Sigmoid colon (tissue), 7 donors: ENCODE measurements around the gene RRP1B. TPM values are rescaled to one million over a fixed set of nuclear protein-coding genes. Genes with fewer than 3 reads are reported as not detected.

ENCODE experiments used
- DNase-seq: peaks from one replicate; pipeline ENCODE4 v3.0.0-alpha.2; 2019
- H3K27ac ChIP-seq, 4 donors: fragments of 200-600 bp; sonication (generic); one replicate each; pipeline ENCODE4 v1.5.1; 2016 to 2019; ENCODE audit warnings: mild to moderate bottlenecking in 1 of 4
- H3K27me3 ChIP-seq, 3 donors: fragments of 200-600 bp; sonication (generic); one replicate each; pipeline ENCODE4 v1.5.1; 2019; ENCODE audit warnings: mild to moderate bottlenecking in 1 of 3
- H3K36me3 ChIP-seq, 4 donors: fragments of 200-600 bp; sonication (generic); one replicate each; pipeline ENCODE4 v1.5.1; 2016 to 2019
- H3K4me1 ChIP-seq, 4 donors: fragments of 200-600 bp; sonication (generic); one replicate each; pipeline ENCODE4 v1.5.1; 2017 to 2019
- H3K4me3 ChIP-seq, 4 donors: fragments of 200-600 bp; sonication (generic); one replicate each; pipeline ENCODE4 v1.5.1; 2017 to 2019; ENCODE audit warnings: mild to moderate bottlenecking in 2 of 4, moderate library complexity in 1 of 4
- H3K9me3 ChIP-seq, 4 donors: fragments of 200-600 bp in 3 of 4; sonication (generic) in 3 of 4; one replicate each; pipeline versions ENCODE4 v1.5.1 to v1.6.1; 2013 to 2019
- EP300 ChIP-seq, 4 donors: sonication (generic); formaldehyde crosslinking; IDR thresholded peaks; one replicate each; pipeline ENCODE4 v1.6.1; 2017; ENCODE audit warnings: antibody characterized with exemption in 4 of 4
- POLR2A ChIP-seq, 2 donors: fragments of 450-650 bp; IDR thresholded peaks; one replicate each; pipeline ENCODE4 v1.6.1; 2016; ENCODE audit warnings: antibody characterized with exemption in 2 of 2, mild to moderate bottlenecking in 2 of 2, moderate library complexity in 2 of 2
- POLR2AphosphoS5 ChIP-seq, 4 donors: sonication (generic); formaldehyde crosslinking; IDR thresholded peaks; one replicate each; pipeline ENCODE4 v1.6.1; 2017; ENCODE audit warnings: antibody characterized with exemption in 4 of 4
- WGBS, 2 donors: extraction: QIAGEN DNeasy Blood & Tissue Kit; methylation state at CpG; one replicate each; pipeline ENCODE4 v1.1.7; 2013; 5-methylcytosine and 5-hydroxymethylcytosine counted together
- intact Hi-C: fragments of 100-400 bp; cut with DNase I; formaldehyde crosslinking; loops from one replicate; pipeline ENCODE4 v1.15.1; 2023
- polyA plus RNA-seq, 3 donors: library from polyadenylated mRNA; stranded (reverse); fragments of 200-250 nt; gene quantifications; one replicate each; pipeline ENCODE4 v1.2.3, GENCODE V29; 2013
- small RNA-seq, 3 donors: library from RNA; depleted of rRNA; stranded (forward); fragments of <200 nt; gene quantifications; one replicate each; pipeline ENCODE3, GENCODE V24; 2016
- total RNA-seq, 4 donors: library from RNA; depleted of rRNA; stranded (reverse); fragments of >200 nt; gene quantifications; one replicate each; pipeline ENCODE4 v1.1.0, GENCODE V29; 2016
- TF ChIP-seq, protein P1 (sequence below), 4 experiments: fragments of 450-650 bp in 3 of 4; fragments of 200-600 bp in 1 of 4; IDR thresholded peaks; one replicate each; pipeline ENCODE4 v1.5.1; 2016 to 2019; ENCODE audit warnings: antibody characterized with exemption in 4 of 4, mild to moderate bottlenecking in 3 of 4, moderate library complexity in 2 of 4
- donor health status: healthy with polysubstance abuse.
- donor health status: Bipolar disorder and iron deficiency.
- donor health status: healthy.

Gene RRP1B
- total and polyA plus RNA-seq, 7 donors, result 3.5 to 20.5 (median 15.2) TPM

DNA sequence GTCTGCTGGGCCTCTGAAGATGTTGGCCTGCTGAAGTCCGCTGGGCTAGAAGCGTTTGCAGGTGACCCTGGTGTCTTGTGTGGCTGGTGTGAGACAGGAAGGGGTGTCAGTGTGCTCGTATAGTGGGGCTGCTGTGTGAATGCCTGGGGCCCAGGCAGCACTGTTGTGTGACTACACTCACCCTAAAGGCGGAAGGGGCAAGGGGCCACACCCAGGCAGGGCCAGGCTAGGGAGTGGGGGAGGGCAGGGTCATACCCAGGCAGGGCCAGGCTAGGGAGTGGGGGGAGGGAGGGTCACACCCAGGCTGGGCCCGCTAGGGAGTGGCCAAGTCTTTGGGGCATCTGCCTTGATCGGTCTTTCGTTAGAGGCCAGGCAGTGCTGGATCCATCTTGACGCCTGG lies 84.6 kb downstream of the RRP1B start:
- TF ChIP-seq POLR2A (IDR thresholded peaks at IDR 0.05) (no peak), POLR2AphosphoS5 (IDR thresholded peaks at IDR 0.05) (no peak), EP300 (IDR thresholded peaks at IDR 0.05) (no peak)
- TF ChIP-seq, protein P1, sequence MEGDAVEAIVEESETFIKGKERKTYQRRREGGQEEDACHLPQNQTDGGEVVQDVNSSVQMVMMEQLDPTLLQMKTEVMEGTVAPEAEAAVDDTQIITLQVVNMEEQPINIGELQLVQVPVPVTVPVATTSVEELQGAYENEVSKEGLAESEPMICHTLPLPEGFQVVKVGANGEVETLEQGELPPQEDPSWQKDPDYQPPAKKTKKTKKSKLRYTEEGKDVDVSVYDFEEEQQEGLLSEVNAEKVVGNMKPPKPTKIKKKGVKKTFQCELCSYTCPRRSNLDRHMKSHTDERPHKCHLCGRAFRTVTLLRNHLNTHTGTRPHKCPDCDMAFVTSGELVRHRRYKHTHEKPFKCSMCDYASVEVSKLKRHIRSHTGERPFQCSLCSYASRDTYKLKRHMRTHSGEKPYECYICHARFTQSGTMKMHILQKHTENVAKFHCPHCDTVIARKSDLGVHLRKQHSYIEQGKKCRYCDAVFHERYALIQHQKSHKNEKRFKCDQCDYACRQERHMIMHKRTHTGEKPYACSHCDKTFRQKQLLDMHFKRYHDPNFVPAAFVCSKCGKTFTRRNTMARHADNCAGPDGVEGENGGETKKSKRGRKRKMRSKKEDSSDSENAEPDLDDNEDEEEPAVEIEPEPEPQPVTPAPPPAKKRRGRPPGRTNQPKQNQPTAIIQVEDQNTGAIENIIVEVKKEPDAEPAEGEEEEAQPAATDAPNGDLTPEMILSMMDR (IDR thresholded peaks at IDR 0.05), result no peak
- intact Hi-C loops, result no loop called here
- no peaks in the 10 kb centered on the region for H3K9me3 ChIP-seq
- H3K36me3 ChIP-seq, result peaks cover 7 to 63% (median 13%) of the 10 kb centered on the region in 4 donors
- no peaks in the 10 kb centered on the region for H3K27me3 ChIP-seq
- WGBS, 2 donors, result 90 to 93% methylated on average over 8 of the region's 8 CpGs
- no peak overlapping the region for H3K4me3 ChIP-seq
- no peak overlapping the region for H3K27ac ChIP-seq
- peaks cover 0 to 4% (median 0%) of the 10 kb centered on the region in 4 donors for H3K4me1 ChIP-seq
- DNase-seq, result no peak

DNA sequence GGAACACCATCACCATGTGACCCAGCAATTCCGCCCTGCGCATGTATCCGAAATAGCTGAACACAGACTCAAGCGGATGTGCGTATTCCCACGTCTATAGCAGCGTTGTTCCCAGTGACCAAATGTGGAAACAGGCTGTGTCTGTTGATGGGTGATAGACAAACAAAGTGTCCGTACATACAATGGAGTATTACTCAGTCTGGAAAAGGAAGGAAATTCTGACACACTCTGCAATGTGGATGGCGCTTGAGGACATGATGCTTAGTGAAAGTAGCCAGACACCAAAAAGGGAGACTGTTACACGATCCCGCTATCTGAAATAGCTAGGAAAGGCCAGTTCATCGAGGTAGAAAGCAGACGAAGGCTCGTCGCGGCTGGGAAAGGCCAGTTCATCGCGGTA lies 85.4 kb downstream of the RRP1B start:
- Histone ChIP-seq H3K4me1 (peaks cover 0 to 4% (median 0%) of the 10 kb centered on the region in 4 donors), H3K27me3 (no peaks in the 10 kb centered on the region), H3K4me3 (no peak overlapping the region), H3K36me3 (peaks cover 7 to 71% (median 15%) of the 10 kb centered on the region in 4 donors), H3K27ac (no peak overlapping the region), H3K9me3 (no peaks in the 10 kb centered on the region)
- 97% methylated on average over 18 of the region's 18 CpGs for WGBS, 2 donors
- intact Hi-C loops, result no loop called here
- DNase-seq, result no peak
- no peak for TF ChIP-seq POLR2A (IDR thresholded peaks at IDR 0.05)
- TF ChIP-seq EP300 (IDR thresholded peaks at IDR 0.05), result no peak
- TF ChIP-seq, protein P1 (IDR thresholded peaks at IDR 0.05), result no peak
- TF ChIP-seq POLR2AphosphoS5 (IDR thresholded peaks at IDR 0.05), result no peak

Small RNAs within 50 kb of the gene (small RNA-seq; reads per million reads assigned to genes)
- 0 reads per million in 3 donors for gene MIR6070

Other genes starting within 250 kb of the RRP1B start
- gene SIK1, start 232.4 kb upstream of the RRP1B start, total RNA-seq, result 10 to 100 TPM in 2 of 4 donors, 1 to 10 TPM in 1, not detected in 1; 7.9 to 33.8 (median 18.5) TPM
- 1 to 10 TPM in 2 of 3 donors, under 1 TPM in 1; under 0.01 to 6.7 (median 4.9) TPM for gene SIK1, start 232.4 kb upstream of the RRP1B start, polyA plus RNA-seq
- under 1 TPM; 0.16 to 0.83 (median 0.59) TPM for gene HSF2BP, start 72 bp upstream of the RRP1B start, total RNA-seq
- gene HSF2BP, start 72 bp upstream of the RRP1B start, polyA plus RNA-seq, result under 1 TPM; 0.39 to 0.60 (median 0.46) TPM
- 10 to 100 TPM; 22.1 to 26.0 (median 23.9) TPM for gene PDXK, start 59.6 kb downstream of the RRP1B start, total RNA-seq
- 10 to 100 TPM; 43.8 to 88.5 (median 51.3) TPM for gene PDXK, start 59.6 kb downstream of the RRP1B start, polyA plus RNA-seq
- gene CSTB, start 116.7 kb downstream of the RRP1B start, total RNA-seq, result 1 to 10 TPM; 7.1 to 9.7 (median 7.8) TPM
- 100 to 1,000 TPM in 2 of 3 donors, 10 to 100 TPM in 1; 76.0 to 167 (median 101) TPM for gene CSTB, start 116.7 kb downstream of the RRP1B start, polyA plus RNA-seq
- gene RRP1, start 130.0 kb downstream of the RRP1B start, total RNA-seq, result 10 to 100 TPM; 10.3 to 16.1 (median 11.8) TPM
- 10 to 100 TPM in 1 of 3 donors, 1 to 10 TPM in 2; 3.9 to 16.2 (median 5.4) TPM for gene RRP1, start 130.0 kb downstream of the RRP1B start, polyA plus RNA-seq
- gene AGPAT3, start 205.7 kb downstream of the RRP1B start, total RNA-seq, result 10 to 100 TPM; 18.9 to 26.6 (median 19.8) TPM
- 10 to 100 TPM; 14.4 to 48.5 (median 33.3) TPM for gene AGPAT3, start 205.7 kb downstream of the RRP1B start, polyA plus RNA-seq